Adrenal gland (tissue), 12 donors: Measurements from ENCODE around the gene CC2D2A. TPM values are rescaled to one million over a fixed set of nuclear protein-coding genes. Genes with fewer than 3 reads are reported as not detected.

Experiments used
- DNase-seq, 7 donors: peaks; one replicate each; pipeline ENCODE4 v3.0.0-alpha.2; 2019 to 2020
- H3K27ac ChIP-seq, 5 donors: fragments of 200-600 bp; sonication (generic) in 4 of 5; 1 replicate in 3 of 5; 2 replicates in 2 of 5; pipeline versions ENCODE4 v1.5.1 to v1.8.0; 2016 to 2020; ENCODE audit warnings: mild to moderate bottlenecking in 1 of 5
- H3K27me3 ChIP-seq: fragments of 200-600 bp; 2 replicates; pipeline ENCODE4 v1.8.0; 2021
- H3K36me3 ChIP-seq, 2 donors: fragments of 200-600 bp; replicated peaks in 1 of 2; 1 replicate in 1 of 2; 2 replicates in 1 of 2; pipeline versions ENCODE4 v1.5.1 to v1.8.0; 2018 to 2022
- H3K4me1 ChIP-seq, 2 donors: fragments of 200-600 bp; replicated peaks in 1 of 2; 1 replicate in 1 of 2; 2 replicates in 1 of 2; pipeline versions ENCODE4 v1.5.1 to v1.8.0; 2018 to 2021
- H3K4me3 ChIP-seq, 4 donors: fragments of 200-600 bp; sonication (generic) in 3 of 4; one replicate each; pipeline ENCODE4 v1.5.1; 2016 to 2018
- H3K9me3 ChIP-seq, 3 donors: fragments of 200-600 bp; sonication (generic) in 1 of 3; replicated peaks in 1 of 3; 1 replicate in 2 of 3; 2 replicates in 1 of 3; pipeline versions ENCODE4 v1.5.1 to v1.8.0; 2016 to 2021
- CTCF ChIP-seq, 6 experiments: fragments of 450-650 bp in 4 of 6; fragments of 200-600 bp in 2 of 6; sonication (generic) in 1 of 6; IDR thresholded peaks; 1 replicate in 5 of 6; 2 replicates in 1 of 6; pipeline versions ENCODE4 v1.5.1 to v1.8.0; 2016 to 2021; ENCODE audit warnings: antibody characterized with exemption in 6 of 6, mild to moderate bottlenecking in 2 of 6, moderate library complexity in 1 of 6
- POLR2A ChIP-seq, 2 donors: fragments of 450-650 bp; IDR thresholded peaks; one replicate each; pipeline ENCODE4 v1.6.1; 2017; ENCODE audit warnings: antibody characterized with exemption in 2 of 2, mild to moderate bottlenecking in 2 of 2, moderate library complexity in 1 of 2
- WGBS, 4 donors: extraction: QIAGEN DNeasy Blood & Tissue Kit in 2 of 4; methylation state at CpG; one replicate each; pipeline versions ENCODE4 v1.1.5 to v1.1.7; 2013 to 2017; 5-methylcytosine and 5-hydroxymethylcytosine counted together
- intact Hi-C, 2 donors: fragments of 100-400 bp; cut with DNase I; formaldehyde crosslinking; loops; one replicate each; pipeline versions ENCODE4 v1.14.1 to v1.15.0; 2022 to 2023
- polyA plus RNA-seq, 3 donors: library from polyadenylated mRNA; stranded (reverse); fragments of 200-250 nt in 2 of 3; fragments of 350-450 nt in 1 of 3; fragmentation: Illumina TruSeq in 1 of 3; extraction: RNeasy Lipid Tissue Mini Kit (QIAGEN cat#74804) in 1 of 3; gene quantifications; one replicate each; pipeline ENCODE4 v1.2.3, GENCODE V29; 2013 to 2014
- total RNA-seq, 9 donors: library from RNA; depleted of rRNA in 4 of 9; stranded (reverse); fragments of >200 nt in 4 of 9; fragments of 120-200 nt in 1 of 9; fragmentation: NEBNext Ultra II Directional in 1 of 9; extraction: Animal tissue kit (Norgen Biotek cat#: 25700) in 1 of 9; gene quantifications; one replicate each; pipeline versions ENCODE4 v1.1.0 to v1.2.4, GENCODE V29; 2013 to 2023
- donor health status: healthy with polysubstance abuse.
- donor health status: Bipolar disorder and iron deficiency.
- donor health status: DM: yes; HTN: yes; CAD: no.
- donor health status: DM: no; HTN: no; CAD: no.
- donor health status: DM: no; HTN: no; CAD: no.
- donor health status: DM: yes; HTN: yes; CAD: no.

The CC2D2A gene
- total and polyA plus RNA-seq, 12 donors = 14.4 to 52.3 (median 20.9) TPM

GRCh38 chr4:15521442-15522039 lies 51.9 kb downstream of the CC2D2A start:
- Histone ChIP-seq H3K4me1 (no peaks in the 10 kb centered on the region), H3K4me3 (no peak overlapping the region), H3K9me3 (no peaks in the 10 kb centered on the region), H3K27me3 (no peaks in the 10 kb centered on the region), H3K27ac (no peak overlapping the region), H3K36me3 (peaks cover 0 to 4% of the 10 kb centered on the region in 2 donors)
- TF ChIP-seq POLR2A (IDR thresholded peaks at IDR 0.05) (no peak), CTCF (IDR thresholded peaks at IDR 0.05) (no peak)
- WGBS, 4 donors = 94 to 97% (median 96%) methylated on average over 4 of the region's 4 CpGs
- intact Hi-C loops = no loop called here
- DNase-seq = no peak

- DNase-seq = no peak
- Histone ChIP-seq H3K4me1 (no peaks in the 10 kb centered on the region), H3K4me3 (no peak overlapping the region), H3K27ac (no peak overlapping the region), H3K36me3 (no peaks in the 10 kb centered on the region), H3K27me3 (no peaks in the 10 kb centered on the region), H3K9me3 (no peaks in the 10 kb centered on the region)
- WGBS, 4 donors = 93 to 97% (median 95%) methylated on average over 2 of the region's 2 CpGs
- intact Hi-C loops = no loop called here
- TF ChIP-seq POLR2A (IDR thresholded peaks at IDR 0.05) (no peak), CTCF (IDR thresholded peaks at IDR 0.05) (no peak)
Observed at GRCh38 chr4:15525080-15525479, 55.4 kb downstream of the CC2D2A start.

- Histone ChIP-seq H3K4me1 (no peaks in the 10 kb centered on the region), H3K36me3 (no peaks in the 10 kb centered on the region), H3K27ac (no peak overlapping the region), H3K27me3 (no peaks in the 10 kb centered on the region), H3K4me3 (no peak overlapping the region), H3K9me3 (no peaks in the 10 kb centered on the region)
- WGBS, 4 donors = 69 to 78% (median 76%) methylated on average over 4 of the region's 4 CpGs
- TF ChIP-seq CTCF (IDR thresholded peaks at IDR 0.05) (no peak), POLR2A (IDR thresholded peaks at IDR 0.05) (no peak)
- intact Hi-C loops = no loop called here
- DNase-seq = no peak
Observed at GRCh38 chr4:15526924-15527592, 57.4 kb downstream of the CC2D2A start.

- Histone ChIP-seq H3K9me3 (no peaks in the 10 kb centered on the region), H3K27ac (no peak overlapping the region), H3K27me3 (no peaks in the 10 kb centered on the region), H3K4me3 (no peak overlapping the region), H3K4me1 (no peaks in the 10 kb centered on the region), H3K36me3 (no peaks in the 10 kb centered on the region)
- DNase-seq = no peak
- TF ChIP-seq CTCF (IDR thresholded peaks at IDR 0.05) = no peak
- no peak for TF ChIP-seq POLR2A (IDR thresholded peaks at IDR 0.05)
- 93 to 98% (median 96%) methylated on average over 3 of the region's 3 CpGs for WGBS, 4 donors
- intact Hi-C loops = no loop called here
Observed at GRCh38 chr4:15531792-15532191, 62.1 kb downstream of the CC2D2A start.
